ENCODE measurements around the gene SYMPK.

DNA sequence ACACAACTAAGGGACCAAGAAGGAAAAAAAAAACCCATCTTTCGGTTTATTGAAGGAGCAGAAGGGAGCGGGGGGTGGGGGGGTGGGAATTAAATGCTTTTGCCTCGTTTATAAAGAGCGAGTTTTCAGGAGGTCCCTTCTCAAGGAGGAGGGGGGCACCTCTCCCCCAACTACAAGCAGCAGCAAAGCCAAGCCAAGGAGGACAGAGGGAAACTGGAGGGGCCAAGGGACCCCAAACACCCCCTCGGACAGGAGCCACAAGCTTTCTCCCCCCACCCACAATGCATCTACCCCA, 20.6 kb upstream of the SYMPK start:
- TF ChIP-seq, protein P1, sequence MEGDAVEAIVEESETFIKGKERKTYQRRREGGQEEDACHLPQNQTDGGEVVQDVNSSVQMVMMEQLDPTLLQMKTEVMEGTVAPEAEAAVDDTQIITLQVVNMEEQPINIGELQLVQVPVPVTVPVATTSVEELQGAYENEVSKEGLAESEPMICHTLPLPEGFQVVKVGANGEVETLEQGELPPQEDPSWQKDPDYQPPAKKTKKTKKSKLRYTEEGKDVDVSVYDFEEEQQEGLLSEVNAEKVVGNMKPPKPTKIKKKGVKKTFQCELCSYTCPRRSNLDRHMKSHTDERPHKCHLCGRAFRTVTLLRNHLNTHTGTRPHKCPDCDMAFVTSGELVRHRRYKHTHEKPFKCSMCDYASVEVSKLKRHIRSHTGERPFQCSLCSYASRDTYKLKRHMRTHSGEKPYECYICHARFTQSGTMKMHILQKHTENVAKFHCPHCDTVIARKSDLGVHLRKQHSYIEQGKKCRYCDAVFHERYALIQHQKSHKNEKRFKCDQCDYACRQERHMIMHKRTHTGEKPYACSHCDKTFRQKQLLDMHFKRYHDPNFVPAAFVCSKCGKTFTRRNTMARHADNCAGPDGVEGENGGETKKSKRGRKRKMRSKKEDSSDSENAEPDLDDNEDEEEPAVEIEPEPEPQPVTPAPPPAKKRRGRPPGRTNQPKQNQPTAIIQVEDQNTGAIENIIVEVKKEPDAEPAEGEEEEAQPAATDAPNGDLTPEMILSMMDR (IDR thresholded peaks at IDR 0.05; ENCODE audit: low read depth, low read length) = no peak
- no peak for TF ChIP-seq EZH2phosphoT487 (IDR thresholded peaks at IDR 0.05; ENCODE audit: low read depth)
